CD14-positive monocyte (primary cell): ENCODE measurements around the gene CRIM1. TPM values are rescaled to one million over a fixed set of nuclear protein-coding genes. Genes with fewer than 3 reads are reported as not detected.

Experiments used
- DNase-seq, 3 donors: peaks; one replicate each; pipeline ENCODE4 v3.0.0-alpha.2; 2011 to 2022
- H2AFZ ChIP-seq: 2 replicates; pipeline ENCODE4 v1.6.0; 2012; ENCODE audit warnings: mild to moderate bottlenecking, low read depth, low read length, inconsistent platforms; ENCODE audit not compliant: insufficient read depth, poor library complexity, severe bottlenecking
- H3K27ac ChIP-seq, 2 donors: 1 replicate in 1 of 2; 2 replicates in 1 of 2; pipeline ENCODE4 v1.5.1; 2012 to 2013; ENCODE audit warnings: low read length in 2 of 2, control low read depth in 1 of 2, inconsistent platforms in 1 of 2, low read depth in 1 of 2, mild to moderate bottlenecking in 1 of 2
- H3K27me3 ChIP-seq, 2 donors: one replicate each; pipeline versions ENCODE4 v1.6.0 to v1.6.1; 2011 to 2013; ENCODE audit warnings: low read length in 2 of 2; ENCODE audit not compliant: control insufficient read depth in 2 of 2, insufficient read depth in 2 of 2
- H3K36me3 ChIP-seq, 2 donors: replicated peaks in 1 of 2; 1 replicate in 1 of 2; 2 replicates in 1 of 2; pipeline versions ENCODE4 v1.5.1 to v1.6.1; 2012 to 2013; ENCODE audit warnings: low read length in 2 of 2, control low read depth in 1 of 2, inconsistent platforms in 1 of 2, mild to moderate bottlenecking in 1 of 2; ENCODE audit not compliant: insufficient read depth in 2 of 2, control insufficient read depth in 1 of 2
- H3K4me1 ChIP-seq, 2 donors: 1 replicate in 1 of 2; 2 replicates in 1 of 2; pipeline versions ENCODE4 v1.5.1 to v1.6.1; 2012 to 2013; ENCODE audit warnings: low read length in 2 of 2, control low read depth in 1 of 2, inconsistent platforms in 1 of 2, mild to moderate bottlenecking in 1 of 2, moderate library complexity in 1 of 2; ENCODE audit not compliant: insufficient read depth in 2 of 2, control insufficient read depth in 1 of 2
- H3K4me2 ChIP-seq: replicated peaks from 2 replicates; pipeline ENCODE3; 2012; ENCODE audit warnings: low read length, moderate library complexity, mild to moderate bottlenecking; ENCODE audit not compliant: poor library complexity, severe bottlenecking; ENCODE audit errors: extremely low read depth
- H3K4me3 ChIP-seq, 3 experiments: fragments of 200-600 bp in 1 of 3; sonication (generic) in 1 of 3; replicated peaks in 1 of 3; 1 replicate in 2 of 3; 2 replicates in 1 of 3; pipeline ENCODE4 v1.5.1; 2011 to 2013; ENCODE audit warnings: low read length in 3 of 3, mild to moderate bottlenecking in 3 of 3, control low read depth in 2 of 3, low read depth in 2 of 3, inconsistent platforms in 1 of 3, moderate library complexity in 1 of 3
- H3K79me2 ChIP-seq: 2 replicates; pipeline ENCODE4 v1.6.0; 2012; ENCODE audit warnings: mild to moderate bottlenecking, control low read depth, inconsistent platforms, low read length, moderate library complexity; ENCODE audit not compliant: insufficient read depth
- H3K9ac ChIP-seq: 2 replicates; pipeline ENCODE4 v1.6.0; 2017; ENCODE audit warnings: low read length, mild to moderate bottlenecking; ENCODE audit not compliant: insufficient read depth, poor library complexity, severe bottlenecking
- H3K9me3 ChIP-seq, 2 donors: replicated peaks in 1 of 2; 1 replicate in 1 of 2; 2 replicates in 1 of 2; pipeline versions ENCODE4 v1.5.1 to v1.6.1; 2012 to 2013; ENCODE audit warnings: low read length in 2 of 2, control low read depth in 1 of 2; ENCODE audit not compliant: control insufficient read depth in 1 of 2, insufficient read depth in 1 of 2
- H4K20me1 ChIP-seq: 2 replicates; pipeline ENCODE4 v1.6.0; 2012; ENCODE audit warnings: mild to moderate bottlenecking, low read length, control low read depth, moderate library complexity; ENCODE audit not compliant: insufficient read depth
- H3K27ac Mint-ChIP-seq, 7 donors: one replicate each; pipeline ENCODE4 v1.8.0; 2020; ENCODE audit warnings: mild to moderate bottlenecking in 7 of 7, mixed read lengths in 7 of 7, moderate library complexity in 6 of 7, inconsistent platforms in 2 of 7
- H3K27me3 Mint-ChIP-seq, 3 donors: one replicate each; pipeline ENCODE4 v1.8.0; 2021 to 2022; ENCODE audit warnings: low read depth in 3 of 3, mild to moderate bottlenecking in 3 of 3, mixed read lengths in 3 of 3, moderate library complexity in 3 of 3, inconsistent platforms in 1 of 3
- H3K36me3 Mint-ChIP-seq, 2 donors: one replicate each; pipeline ENCODE4 v1.8.0; 2020; ENCODE audit warnings: mixed read lengths in 2 of 2, inconsistent platforms in 1 of 2, mild to moderate bottlenecking in 1 of 2
- H3K4me1 Mint-ChIP-seq: one replicate; pipeline ENCODE4 v1.8.0; 2020; ENCODE audit warnings: mild to moderate bottlenecking, mixed read lengths
- H3K4me3 Mint-ChIP-seq, 2 donors: one replicate each; pipeline ENCODE4 v1.8.0; 2020; ENCODE audit warnings: mild to moderate bottlenecking in 2 of 2, mixed read lengths in 2 of 2, moderate library complexity in 1 of 2
- H3K9me3 Mint-ChIP-seq, 7 donors: one replicate each; pipeline ENCODE4 v1.8.0; 2020 to 2022; ENCODE audit warnings: mixed read lengths in 7 of 7, mild to moderate bottlenecking in 6 of 7, moderate library complexity in 6 of 7, inconsistent platforms in 2 of 7
- WGBS: methylation state at CpG from one replicate; pipeline ENCODE4 v1.1.5; 2013; ENCODE audit warnings: missing lambda C conversion rate; ENCODE audit not compliant: insufficient coverage; 5-methylcytosine and 5-hydroxymethylcytosine counted together
- intact Hi-C, 2 donors: fragments of 100-400 bp; cut with micrococcal nuclease; formaldehyde crosslinking; loops; one replicate each; pipeline versions ENCODE4 v1.15.0 to v1.15.1; 2023
- polyA plus RNA-seq, 3 donors: library from polyadenylated mRNA; depleted of rRNA in 1 of 3; unstranded in 2 of 3; stranded (reverse) in 1 of 3; fragments of 300-500 nt in 2 of 3; fragments of >200 nt in 1 of 3; fragmentation: Illumina TruSeq in 2 of 3; gene quantifications; 1 replicate in 2 of 3; 2 replicates in 1 of 3; pipeline ENCODE4 v1.2.3, GENCODE V29; 2012 to 2021
- TF ChIP-seq, protein P1 (sequence below): fragments of 200-600 bp; IDR thresholded peaks from one replicate; pipeline ENCODE4 v1.8.0; 2022; ENCODE audit warnings: antibody characterized with exemption, mild to moderate bottlenecking

Gene CRIM1
- polyA plus RNA-seq, 3 donors, result 0.08 to 0.27 TPM; not detected in 1

DNA sequence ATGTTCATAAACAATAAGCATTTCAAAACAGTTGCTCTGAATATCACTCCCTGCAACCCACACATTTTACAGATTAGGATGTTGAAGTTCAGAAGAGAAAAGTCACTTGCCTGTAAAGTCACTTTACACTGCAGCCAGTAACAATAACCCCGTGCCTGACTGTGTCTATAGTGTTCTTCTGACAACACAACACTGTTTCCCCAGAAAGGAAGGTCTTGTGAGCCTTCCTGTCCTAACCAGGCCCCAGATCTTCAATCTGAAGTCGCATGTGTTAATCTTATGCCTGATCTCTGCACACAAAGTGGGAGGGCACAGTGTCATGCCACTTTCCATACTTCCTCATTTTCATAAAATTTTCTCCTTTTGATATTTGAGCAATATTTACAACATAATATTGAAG, 122.2 kb downstream of the CRIM1 start:
- WGBS, result 0% methylated on average over 1 of the region's 2 CpGs
- H3K4me3 ChIP-seq, result no peak overlapping the region
- peaks cover 14 to 42% (median 36%) of the 10 kb centered on the region in 7 donors for H3K9me3 Mint-ChIP-seq
- peak overlapping the region in 1 of 2 donors; percentile 40 for H3K4me3 Mint-ChIP-seq
- intact Hi-C loops, result no loop called here
- no peaks in the 10 kb centered on the region for H3K36me3 ChIP-seq
- H3K4me2 ChIP-seq, result no peak overlapping the region
- H3K27me3 Mint-ChIP-seq, result no peaks in the 10 kb centered on the region
- H3K4me1 ChIP-seq, result peaks cover 35% of the 10 kb centered on the region in 2 donors
- no peaks in the 10 kb centered on the region for H3K27me3 ChIP-seq
- H3K27ac Mint-ChIP-seq, result peak overlapping the region; percentile 49 to 88 (median 72)
- H4K20me1 ChIP-seq, result no peaks in the 10 kb centered on the region
- H2AFZ ChIP-seq, result peak overlapping the region; percentile 15
- peaks cover 2 to 3% of the 10 kb centered on the region in 2 donors for H3K36me3 Mint-ChIP-seq
- DNase-seq, result peak; percentile 35 to 57 (median 38)
- H3K27ac ChIP-seq, result peak overlapping the region; percentile 38 to 69
- TF ChIP-seq, protein P1, sequence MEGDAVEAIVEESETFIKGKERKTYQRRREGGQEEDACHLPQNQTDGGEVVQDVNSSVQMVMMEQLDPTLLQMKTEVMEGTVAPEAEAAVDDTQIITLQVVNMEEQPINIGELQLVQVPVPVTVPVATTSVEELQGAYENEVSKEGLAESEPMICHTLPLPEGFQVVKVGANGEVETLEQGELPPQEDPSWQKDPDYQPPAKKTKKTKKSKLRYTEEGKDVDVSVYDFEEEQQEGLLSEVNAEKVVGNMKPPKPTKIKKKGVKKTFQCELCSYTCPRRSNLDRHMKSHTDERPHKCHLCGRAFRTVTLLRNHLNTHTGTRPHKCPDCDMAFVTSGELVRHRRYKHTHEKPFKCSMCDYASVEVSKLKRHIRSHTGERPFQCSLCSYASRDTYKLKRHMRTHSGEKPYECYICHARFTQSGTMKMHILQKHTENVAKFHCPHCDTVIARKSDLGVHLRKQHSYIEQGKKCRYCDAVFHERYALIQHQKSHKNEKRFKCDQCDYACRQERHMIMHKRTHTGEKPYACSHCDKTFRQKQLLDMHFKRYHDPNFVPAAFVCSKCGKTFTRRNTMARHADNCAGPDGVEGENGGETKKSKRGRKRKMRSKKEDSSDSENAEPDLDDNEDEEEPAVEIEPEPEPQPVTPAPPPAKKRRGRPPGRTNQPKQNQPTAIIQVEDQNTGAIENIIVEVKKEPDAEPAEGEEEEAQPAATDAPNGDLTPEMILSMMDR, result peak; percentile 3
- no peaks in the 10 kb centered on the region for H3K79me2 ChIP-seq
- peaks cover 34% of the 10 kb centered on the region for H3K4me1 Mint-ChIP-seq
- peaks cover 14 to 31% of the 10 kb centered on the region in 2 donors for H3K9me3 ChIP-seq
- no peak overlapping the region for H3K9ac ChIP-seq

DNA sequence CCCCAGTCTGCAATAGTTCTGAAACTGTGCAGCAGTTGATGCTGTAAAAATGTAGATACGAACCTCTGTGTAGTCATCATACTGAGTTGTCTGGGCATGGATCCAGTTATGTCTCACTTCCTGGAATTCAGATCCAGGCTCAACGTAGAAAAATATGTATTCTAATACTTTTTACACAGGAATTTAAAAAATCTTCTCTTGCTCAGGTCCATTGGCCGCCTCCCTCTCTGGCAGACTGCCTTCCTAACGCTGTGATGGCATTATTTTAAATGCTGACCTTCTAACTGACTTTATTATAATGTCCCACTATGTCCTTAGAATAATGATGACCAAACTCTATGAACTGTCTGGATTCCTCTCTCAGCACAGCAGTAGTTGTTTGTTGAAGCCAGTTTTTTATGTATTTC, 122.8 kb downstream of the CRIM1 start:
- TF ChIP-seq, protein P1, result no peak
- WGBS, result 43% methylated on average over 2 of the region's 4 CpGs
- Histone ChIP-seq H3K4me1 (peaks cover 30% of the 10 kb centered on the region in 2 donors), H4K20me1 (no peaks in the 10 kb centered on the region), H3K27me3 (no peaks in the 10 kb centered on the region), H3K79me2 (no peaks in the 10 kb centered on the region), H3K9me3 (peaks cover 14 to 31% of the 10 kb centered on the region in 2 donors), H3K36me3 (no peaks in the 10 kb centered on the region), H2AFZ (no peak overlapping the region), H3K27ac (peak overlapping the region in 1 of 2 donors; percentile 69), H3K9ac (no peak overlapping the region), H3K4me2 (no peak overlapping the region), H3K4me3 (no peak overlapping the region)
- H3K4me1 Mint-ChIP-seq, result peaks cover 29% of the 10 kb centered on the region
- H3K36me3 Mint-ChIP-seq, result peaks cover 2 to 3% of the 10 kb centered on the region in 2 donors
- DNase-seq, result peak; percentile 12 to 54 (median 21)
- intact Hi-C loops, result no loop called here
- peaks cover 14 to 44% (median 36%) of the 10 kb centered on the region in 7 donors for H3K9me3 Mint-ChIP-seq
- peak overlapping the region; percentile 59 to 88 (median 75) for H3K27ac Mint-ChIP-seq
- no peak overlapping the region for H3K4me3 Mint-ChIP-seq
- H3K27me3 Mint-ChIP-seq, result no peaks in the 10 kb centered on the region
